ENCODE data around the gene GBP7.
"Not testable (repeated sequence)": the region's sequence is repeated elsewhere in the genome, so short reads cannot be mapped to it uniquely, and the experiment has no call there.

The GBP7 gene, protein sequence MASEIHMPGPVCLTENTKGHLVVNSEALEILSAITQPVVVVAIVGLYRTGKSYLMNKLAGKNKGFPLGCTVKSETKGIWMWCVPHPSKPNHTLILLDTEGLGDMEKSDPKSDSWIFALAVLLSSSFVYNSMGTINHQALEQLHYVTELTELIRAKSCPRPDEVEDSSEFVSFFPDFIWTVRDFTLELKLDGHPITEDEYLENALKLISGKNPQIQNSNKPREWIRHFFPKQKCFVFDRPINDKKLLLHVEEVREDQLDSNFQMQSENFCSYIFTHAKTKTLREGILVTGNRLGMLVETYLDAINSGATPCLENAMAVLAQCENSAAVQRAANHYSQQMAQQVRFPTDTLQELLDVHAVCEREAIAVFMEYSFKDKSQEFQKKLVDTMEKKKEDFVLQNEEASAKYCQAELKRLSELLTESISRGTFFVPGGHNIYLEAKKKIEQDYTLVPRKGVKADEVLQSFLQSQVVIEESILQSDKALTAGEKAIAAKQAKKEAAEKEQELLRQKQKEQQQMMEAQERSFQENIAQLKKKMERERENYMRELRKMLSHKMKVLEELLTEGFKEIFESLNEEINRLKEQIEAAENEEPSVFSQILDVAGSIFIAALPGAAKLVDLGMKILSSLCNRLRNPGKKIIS

DNA sequence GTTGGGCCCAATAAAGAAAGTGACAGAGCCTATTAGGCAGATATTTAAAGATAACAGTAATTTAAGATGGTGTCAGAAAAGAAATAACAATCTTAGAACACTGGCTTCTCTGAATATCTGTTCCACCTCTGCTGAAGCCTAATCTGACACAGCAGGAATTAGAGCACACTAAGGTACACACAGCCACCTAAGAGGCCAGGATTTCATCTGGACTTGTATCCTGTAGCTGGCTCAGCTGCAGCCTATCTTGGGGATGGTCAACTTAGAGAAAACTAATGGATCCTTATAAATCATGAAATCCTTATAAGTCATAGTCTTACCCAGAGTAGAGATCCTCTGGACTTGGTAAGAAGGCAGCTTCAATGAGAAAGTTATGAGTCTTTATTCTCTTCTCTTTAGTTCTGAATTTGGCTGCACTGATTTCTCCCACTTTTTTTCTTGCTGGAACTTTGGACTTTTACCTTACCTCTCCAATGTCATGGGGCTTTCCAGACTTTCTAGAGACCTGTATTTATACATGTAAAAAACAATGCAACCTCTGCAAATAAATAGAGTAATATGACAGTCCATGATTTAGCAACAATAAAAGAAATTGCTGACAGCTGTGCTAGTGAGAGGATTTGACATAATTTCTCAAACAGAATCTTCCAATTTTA, at the start of gene GBP7:
Gene GBP7 (minus strand): TSS at position 403 of the 656 bp plus-strand sequence. CDS start 4,068 bp downstream, outside the sequence.
- no peak for DNase-seq

DNA sequence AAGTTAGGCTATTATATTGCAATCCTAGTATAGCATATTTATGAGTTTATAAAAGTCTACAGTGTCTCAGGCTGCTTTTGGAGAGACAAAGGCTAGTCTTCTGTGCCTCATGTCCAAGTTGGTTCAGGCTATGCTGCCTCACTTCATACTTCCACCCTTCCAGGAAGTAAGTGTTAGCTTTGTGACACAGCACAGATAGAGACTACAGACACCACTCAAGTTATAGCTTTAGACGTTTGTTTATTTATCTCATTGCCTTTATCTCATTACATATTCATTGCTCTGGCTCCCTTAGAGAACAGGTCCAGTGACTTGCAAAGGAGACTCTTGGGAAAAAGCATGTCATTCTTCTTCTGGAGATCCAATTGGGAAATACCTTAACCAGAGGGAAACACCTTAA, 45.5 kb upstream of the GBP7 start:
- no peak for DNase-seq

DNA sequence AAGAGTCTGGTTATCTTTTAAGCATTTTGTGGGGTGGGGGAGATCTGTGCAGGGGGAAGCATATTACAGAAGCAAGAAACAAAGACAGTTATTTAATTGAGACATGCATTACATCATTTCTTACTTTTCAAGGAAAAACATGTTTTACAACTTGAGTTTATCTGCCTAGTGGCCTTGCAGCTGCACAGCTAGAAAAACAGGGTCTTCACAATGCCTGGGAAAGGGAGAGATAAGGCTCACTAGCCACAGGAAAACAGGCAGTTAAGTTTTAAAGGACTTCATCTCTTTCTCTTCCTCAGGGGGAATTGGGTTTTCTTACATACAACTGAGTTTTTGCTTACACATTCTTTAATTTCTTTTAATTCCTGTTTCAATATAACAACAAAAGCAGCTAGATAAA, 44.0 kb upstream of the GBP7 start:
- not testable (repeated sequence) for DNase-seq

DNA sequence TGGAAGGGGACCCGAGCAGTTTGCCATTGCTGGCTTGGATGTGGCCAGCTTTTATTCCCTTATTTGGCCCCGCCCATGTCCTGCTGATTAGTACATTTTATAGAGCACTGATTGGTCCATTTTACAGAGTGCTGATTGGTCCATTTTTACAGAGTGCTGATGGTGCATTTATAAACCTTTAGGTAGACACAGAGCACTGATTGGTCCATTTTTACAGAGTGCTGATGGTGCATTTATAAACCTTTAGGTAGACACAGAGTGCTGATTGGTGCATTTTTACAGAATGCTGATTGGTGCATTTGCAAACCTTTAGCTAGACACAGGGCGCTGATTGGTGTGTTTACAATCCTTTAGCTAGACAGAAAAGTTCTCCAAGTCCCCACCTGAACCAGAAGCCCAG, 43.1 kb upstream of the GBP7 start:
- not testable (repeated sequence) for DNase-seq

DNA sequence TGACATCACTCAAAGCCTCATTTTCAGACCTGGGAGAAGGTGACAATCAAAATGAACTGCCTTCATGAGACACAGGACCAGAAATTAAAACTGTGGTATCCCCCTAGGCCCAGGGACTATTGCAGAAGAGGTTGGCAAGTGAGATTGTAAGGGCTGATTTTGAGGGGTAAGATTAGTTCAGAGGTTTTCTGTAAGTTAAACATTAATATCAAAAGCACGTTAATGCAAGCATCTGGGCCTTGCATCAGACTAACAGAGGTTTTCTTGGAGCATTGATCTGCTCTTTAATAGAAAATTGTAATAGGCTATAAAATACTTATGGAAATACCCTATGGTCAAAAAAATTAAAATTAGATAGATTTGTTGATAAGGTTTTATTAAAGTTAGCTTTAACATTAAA, 37.5 kb upstream of the GBP7 start:
- no peak for DNase-seq

DNA sequence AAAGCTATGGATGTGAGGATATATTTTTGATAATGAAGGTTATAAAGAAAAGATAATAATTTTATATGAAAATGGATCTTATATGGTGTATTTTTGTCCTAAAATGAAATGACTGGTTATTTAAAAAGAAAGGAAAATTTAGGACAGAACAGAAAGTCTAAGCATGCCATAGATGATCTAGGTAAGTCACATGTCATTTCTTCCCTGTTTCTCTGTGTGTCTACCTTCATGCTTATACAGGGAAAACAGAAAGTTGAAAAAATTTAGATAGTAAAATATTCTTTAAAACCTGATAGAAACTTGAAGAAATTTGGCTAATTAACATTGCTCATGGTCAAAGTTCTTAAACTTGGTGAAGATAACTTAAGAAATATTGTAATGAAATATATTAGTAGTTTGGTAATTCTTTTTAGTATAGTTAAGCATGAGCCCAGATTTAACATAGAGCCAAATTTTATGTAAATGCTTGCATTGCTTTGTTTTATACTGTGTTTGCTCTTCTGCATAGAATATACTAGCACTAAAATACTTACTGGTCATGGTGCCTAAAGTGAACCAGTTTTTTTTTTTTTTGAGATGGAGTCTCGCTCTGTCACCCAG, 35.3 kb upstream of the GBP7 start:
- DNase-seq: no peak

DNA sequence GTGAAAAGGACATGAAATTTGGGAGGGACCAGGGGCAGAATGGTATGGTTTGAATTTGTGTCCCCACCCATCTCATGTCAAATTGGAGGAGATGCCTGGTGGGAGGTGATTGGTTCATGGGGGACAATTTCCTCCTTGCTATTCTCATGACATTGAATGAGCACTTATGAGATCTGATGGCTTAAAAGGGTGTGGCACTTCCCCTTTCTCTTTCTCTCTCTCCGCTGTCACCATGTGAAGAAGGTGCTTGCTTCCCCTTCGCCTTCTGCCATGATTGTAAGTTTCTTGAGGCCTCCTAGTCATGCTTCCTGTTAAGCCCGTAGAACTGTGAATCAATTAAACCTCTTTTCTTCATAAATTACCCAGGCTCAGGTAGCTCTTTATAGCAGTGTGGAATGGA, 30.6 kb upstream of the GBP7 start:
- no peak for DNase-seq

DNA sequence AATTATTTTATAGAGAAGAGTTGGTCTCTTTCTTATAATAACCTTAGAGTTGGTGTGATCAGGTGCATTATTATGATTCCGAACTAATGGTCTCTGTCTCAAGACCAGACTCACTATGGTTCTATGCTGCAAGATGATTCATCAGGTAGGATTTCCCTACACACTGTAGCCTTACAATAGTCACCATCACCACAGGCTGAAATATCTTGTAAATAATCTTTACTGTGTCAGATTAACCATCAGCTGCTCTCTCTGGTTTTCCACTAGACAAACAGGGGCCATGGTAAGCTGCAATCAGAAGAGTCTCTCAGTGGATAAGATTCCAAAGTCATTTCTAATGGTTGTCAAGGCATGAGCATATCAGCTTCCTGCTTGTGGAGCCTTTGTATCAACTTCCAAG, 27.4 kb upstream of the GBP7 start:
- no peak for DNase-seq

DNA sequence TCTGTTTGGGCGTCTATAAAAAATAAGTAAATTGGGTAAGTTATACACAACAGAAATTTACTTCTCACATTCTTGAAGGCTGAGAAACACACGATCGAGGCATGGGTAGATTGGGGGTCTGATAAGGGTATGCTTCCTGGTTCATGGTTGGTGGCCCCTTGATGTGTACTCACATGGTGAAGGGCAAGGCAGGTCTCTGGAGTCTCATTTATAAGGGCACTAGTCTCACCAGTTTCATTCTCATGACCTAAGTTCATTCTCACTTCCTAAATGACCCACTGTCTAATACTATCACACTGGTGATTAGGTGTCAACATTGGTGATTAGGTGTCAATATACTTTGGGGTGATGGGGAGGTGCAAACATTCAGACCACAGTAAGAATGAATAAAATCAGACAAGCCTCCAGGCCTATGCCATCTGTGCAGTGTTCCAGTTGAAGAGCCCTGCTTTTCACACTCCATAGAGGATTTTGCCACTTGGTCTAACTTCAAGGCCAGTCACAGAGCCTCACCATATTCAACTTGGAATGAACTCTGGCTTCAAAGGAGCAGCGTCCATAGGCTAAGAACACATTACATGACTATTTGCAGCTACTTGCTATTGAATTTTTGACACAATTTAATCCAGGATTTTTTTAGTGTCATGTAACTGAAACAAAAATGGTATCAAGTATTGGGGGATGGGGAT, 25.4 kb upstream of the GBP7 start:
- no peak for DNase-seq

DNA sequence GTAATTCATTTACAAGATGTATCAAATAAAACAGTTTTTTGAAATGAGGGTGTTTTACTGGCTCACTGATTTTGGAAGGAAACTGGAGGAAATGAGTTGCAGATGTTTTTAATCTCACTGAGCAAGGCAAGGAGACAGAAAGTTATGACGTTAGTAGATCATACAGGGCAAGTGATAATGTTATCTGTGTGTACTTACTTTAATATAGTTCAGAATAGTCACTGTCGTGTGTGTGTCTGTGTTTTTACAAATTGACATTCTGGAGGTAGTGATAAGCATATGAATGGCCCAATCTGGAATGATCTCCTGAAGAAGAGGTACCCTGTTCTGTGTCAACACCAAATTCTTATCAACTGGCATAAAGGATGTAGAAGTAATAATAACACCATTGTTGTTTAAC, 24.9 kb upstream of the GBP7 start:
- no peak for DNase-seq

DNA sequence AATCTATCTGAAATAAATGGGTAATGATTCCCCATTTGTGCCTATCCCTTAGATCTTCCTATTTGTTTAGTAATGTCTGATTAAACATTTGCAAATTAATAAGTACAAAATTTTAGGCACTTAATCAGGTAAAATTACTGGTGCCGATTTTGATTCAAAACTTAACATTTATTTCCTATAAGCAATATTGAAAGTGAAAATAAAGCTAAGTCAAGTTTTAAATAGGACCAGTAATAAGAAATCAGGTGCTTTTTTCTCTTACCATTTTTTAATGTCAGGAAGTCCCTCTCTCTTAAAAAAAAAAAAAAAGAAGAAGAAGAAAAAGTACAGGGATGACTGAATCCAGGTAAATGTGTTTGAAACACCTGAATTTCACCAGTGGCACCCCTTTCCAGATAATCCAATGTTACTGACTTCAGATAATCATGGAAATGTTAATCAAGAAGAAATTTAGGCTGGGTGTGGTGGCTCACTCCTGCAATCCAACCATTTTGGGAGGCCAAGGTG, 23.8 kb upstream of the GBP7 start:
- no peak for DNase-seq

DNA sequence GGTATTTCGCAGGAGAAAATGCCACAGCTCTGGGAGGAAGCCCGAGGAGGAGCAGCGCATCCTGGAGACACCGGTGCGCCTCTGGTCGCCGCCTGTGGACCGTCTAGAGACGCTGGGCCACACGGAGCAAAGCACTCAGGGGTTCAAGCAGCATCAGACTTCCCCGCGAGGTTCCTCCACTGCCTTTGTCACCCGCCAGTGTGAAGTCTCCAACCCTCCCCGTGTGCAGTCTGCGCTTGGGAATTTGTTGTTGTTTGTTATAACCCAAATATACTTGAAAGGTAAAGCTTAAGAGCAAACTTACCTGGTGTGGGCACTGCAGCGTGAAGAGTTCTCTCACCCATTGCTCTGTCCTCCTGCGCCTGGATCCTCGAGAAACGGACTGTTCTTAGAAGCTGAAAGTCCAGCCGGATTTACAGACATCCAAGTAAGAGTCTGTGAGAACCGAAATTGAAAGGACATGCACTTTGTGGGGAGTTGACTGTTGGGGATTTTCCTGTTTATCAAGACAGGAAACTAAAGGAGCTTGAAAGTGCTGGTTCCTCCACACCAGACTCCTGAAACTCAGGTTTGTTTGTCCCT, 22.8 kb upstream of the GBP7 start, which contains the start of gene GBP4:
Gene GBP4 (minus strand): TSS at position 452 of the 582 bp plus-strand sequence. CDS start 108 bp downstream, at position 344.
- peak in 3 of 4 experiments; percentile 10 to 26 (median 12) for DNase-seq

DNA sequence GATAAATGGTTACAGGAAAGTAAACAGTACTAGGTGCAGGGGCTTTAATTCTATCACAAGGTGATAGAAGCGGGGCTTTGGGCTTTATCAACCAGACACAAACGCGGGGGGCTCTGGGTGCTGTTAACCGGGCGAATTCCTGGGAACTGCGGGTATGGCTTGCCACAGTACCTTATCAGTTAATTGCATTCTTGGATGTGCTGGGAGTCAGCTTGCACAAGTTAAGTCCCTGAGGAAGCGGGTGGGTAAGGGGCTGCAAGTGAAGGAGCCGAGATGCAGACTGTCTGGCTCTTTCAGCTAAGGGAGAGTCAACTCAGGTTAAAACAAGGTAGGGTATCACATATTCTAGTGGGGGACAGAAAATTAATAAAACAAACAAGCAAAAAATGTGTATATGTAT, 22.3 kb upstream of the GBP7 start:
- no peak for DNase-seq

DNA sequence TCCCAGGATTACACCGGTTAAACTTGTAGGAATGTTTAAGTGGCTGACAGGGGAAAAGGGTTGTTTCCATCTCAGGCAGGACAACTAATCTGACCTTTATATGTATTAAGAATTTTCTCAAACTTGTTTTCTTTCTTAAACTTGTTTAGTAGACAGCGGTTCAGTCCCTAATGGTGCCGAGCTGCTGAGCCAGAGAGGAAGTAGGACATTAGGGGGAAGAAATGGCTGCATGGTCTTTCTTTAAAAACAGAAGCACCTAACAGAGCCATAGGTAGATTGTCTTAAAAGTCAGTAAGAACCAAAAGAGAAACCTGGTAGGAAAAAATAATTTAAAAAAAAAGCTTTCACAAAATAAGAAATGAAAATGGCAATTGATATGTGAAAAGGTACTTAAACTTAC, 19.7 kb upstream of the GBP7 start:
- DNase-seq: no peak

DNA sequence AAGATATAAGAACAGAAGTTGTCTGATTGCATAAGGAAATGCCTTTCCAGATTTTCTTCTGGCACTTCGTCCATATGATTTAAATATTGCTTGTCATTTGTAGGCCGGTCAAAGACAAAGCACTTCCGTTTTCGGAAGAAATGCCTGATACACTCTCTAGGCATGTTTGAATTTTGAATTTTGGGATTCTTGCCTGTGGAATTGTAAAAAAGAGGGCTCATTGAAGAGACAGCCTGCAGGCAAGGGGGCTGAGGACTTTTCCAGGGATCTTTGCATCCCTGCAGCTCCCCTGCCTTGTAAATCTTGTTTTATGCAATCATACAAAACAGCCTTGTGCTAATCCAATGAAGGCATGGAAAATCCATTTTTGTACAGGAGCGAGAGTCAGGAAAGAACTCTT, 15.5 kb upstream of the GBP7 start:
- DNase-seq: no peak

DNA sequence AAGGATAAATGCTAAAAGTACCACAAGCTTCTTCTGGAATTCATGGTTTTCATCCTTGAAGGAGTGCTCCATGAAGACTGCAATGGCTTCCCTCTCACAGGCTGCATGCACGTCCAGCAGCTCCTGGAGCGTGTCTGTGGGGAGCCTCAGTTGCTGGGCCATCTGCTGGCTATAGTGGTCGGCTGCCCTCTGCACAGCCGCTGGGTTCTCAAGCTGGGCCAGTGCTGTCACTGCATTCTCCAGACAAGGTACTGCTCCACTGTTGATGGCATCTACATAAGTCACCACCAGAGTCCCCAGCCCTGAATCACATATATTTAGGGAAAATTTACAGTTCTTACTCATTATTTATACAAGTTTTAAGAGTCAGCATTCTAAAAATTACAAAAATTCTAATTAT, 14.2 kb upstream of the GBP7 start:
- DNase-seq: no peak

DNA sequence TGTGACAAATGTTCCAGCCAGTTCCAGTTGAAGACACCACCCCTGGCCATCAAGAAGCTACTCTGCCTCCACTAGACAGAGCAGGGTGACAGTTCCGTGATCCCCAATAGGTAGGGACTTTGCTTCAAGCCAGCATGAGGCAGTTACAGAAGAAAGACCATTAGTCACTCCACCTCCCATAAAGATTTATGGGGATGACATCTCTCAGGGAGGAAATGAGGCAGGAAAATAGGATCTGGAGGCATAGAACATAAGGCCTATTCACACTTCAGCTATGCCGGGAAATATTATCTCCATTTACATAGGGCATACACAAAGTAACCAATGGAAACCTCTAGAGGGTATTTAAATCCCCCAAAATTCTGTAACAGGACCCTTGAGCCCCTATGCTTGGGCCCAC, 3.5 kb upstream of the GBP7 start:
- DNase-seq: no peak

DNA sequence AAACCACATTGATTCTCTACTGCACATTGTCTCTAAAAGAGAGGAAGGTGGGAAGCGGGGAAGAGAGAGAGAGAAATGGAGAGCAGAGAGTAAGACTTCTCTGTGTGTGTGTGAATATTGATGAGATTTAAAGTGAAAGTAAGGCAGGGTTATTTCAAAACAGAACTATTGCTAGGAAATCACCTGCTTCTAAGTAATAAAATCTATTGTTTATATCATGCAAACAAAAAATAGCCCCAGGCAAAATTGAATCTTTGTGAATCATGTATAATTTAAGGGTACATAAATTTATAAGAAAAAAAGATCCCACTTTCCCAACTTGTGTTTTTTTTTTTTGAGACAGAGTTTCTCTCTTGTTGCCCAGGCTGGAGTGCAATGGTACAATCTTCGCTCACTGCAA, 1.2 kb upstream of the GBP7 start:
- DNase-seq: no peak

DNA sequence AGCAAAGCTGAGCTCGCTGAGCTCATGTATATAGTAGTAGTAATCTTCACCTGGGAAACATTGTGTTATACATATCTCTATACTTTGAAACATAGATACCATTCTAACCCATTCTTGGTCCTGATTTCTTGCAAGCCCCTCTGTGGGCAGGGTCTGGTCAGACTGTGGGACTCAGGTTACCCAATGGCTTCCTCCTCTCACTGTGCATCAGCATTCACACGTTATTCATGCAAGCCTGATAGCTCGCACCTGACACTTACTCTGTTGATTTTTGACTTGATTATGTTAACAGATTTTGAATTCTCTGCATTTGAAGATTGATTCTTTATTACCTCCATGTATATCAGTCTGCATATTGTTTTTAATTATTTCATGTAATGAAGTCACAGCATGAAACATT, 1.3 kb downstream of the GBP7 start:
- DNase-seq: no peak

DNA sequence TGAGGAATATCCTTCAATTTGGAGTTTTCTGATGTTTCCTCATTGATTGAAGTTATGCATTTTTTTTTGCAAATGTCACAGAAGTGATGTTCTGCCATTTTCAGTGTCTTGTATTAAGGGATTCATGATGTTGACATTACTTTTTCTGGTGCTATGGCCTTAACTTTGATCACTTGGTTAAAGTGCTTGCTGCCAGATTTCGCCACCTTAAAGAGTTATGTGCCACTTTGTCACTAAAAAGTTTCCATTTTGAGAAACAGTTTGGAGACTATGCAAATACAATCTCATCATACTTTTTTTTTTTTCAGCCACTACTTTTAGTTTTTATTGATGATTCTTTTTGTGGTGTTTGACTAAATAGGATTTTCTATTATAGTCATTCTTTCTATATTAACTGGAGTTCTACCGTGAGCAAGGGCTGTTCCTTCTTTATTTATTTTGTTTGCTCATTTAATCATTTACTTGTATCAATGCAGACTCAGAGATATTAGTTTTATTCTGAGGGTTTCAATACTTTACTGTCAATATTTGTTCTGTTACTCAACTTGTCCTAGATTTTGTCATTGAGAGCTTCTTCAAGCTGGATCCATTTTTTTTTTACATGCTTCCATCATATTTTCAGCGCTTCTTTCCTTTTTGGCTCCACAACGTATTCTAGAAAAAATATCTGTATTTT, 3.2 kb downstream of the GBP7 start:
- DNase-seq: no peak

DNA sequence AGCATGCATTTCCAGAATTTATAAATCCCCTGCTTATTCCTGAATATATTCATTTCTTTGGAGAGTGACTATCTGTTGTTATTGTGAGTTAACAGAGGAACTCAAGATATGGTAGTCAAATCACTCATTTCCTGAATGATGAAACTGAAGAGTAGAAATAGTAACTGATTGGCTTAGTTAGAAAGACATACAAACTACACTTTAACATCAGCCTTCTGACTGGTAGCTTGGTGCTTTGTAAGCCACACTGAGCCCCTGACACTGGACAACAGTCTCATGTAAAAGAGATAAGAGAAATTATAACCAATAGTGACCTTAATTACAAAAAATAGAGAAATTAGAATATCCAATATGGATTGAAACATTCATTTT, 4.8 kb downstream of the GBP7 start:
- no peak for DNase-seq

All from activated CD4-positive, CD25-positive, alpha-beta regulatory T cell (primary cell).